ENCODE results near the gene MEF2D.
A peak's percentile ranks its signal among the peaks of the same experiment; 100 is the strongest.

The MEF2D gene

DNA sequence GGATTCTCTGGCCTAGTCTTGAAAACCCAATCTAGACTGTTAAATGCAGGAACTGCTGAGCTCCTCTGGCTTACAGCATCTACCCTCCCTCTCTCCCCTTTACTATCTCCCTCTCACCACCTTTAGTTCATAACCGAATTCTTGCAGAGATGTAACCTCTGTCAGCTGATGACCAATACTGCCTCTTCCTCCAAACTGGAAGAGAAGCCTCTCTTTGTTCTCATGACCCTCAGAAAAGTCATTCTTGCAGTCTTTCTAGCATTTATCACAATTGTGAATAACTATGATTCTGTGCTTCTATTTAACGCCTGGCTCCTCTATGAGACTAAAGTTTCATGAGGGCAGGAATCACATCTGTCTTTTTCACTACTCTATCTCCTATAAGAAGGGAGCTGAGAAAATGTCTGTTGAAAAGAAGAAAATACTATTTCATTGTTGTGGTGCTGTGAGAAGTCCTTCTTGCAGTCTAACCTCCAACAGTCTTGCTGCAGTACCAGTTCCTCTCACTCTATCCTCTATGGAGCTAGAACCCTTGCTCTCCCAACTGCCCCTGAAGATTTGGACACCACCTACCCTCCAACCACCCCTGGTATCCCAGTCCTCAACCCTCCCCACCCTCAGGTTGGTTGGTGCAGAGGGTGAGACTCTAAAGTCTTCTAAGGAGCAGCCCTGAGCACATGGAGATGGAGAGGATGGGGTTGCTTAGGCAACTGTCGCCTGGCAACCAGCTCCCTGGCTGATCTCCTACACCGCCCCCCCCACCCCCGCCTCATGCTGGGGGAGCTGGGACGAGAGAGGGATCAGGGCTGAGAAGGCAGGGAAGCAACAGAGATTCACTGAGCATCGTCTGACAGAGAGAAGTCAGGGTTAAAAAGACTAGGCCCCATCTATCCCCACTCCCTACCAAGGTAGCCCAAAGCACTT, 13.9 kb downstream of the MEF2D start:
- no peak for ATAC-seq
- no peak for DNase-seq

DNA sequence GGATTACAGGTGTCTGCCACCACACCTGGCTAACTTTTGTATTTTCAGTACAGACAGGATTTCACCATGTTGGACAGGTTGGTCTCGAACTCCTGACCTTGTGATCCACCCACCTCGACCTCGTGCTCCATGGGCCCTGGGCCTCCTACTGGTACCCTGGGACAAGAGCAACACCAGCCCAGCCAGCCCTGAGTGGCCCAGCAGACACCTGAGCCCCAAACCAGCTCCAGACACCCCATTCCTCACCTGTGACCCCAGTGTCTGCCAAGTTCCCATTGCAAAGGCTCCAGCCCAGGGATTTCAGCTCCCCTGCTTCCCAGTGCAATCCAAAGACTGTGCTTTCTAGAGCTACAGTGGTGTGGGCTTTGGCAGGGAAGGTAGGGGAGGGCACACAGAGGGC, 14.6 kb downstream of the MEF2D start:
- ATAC-seq (no peak), DNase-seq (no peak)

DNA sequence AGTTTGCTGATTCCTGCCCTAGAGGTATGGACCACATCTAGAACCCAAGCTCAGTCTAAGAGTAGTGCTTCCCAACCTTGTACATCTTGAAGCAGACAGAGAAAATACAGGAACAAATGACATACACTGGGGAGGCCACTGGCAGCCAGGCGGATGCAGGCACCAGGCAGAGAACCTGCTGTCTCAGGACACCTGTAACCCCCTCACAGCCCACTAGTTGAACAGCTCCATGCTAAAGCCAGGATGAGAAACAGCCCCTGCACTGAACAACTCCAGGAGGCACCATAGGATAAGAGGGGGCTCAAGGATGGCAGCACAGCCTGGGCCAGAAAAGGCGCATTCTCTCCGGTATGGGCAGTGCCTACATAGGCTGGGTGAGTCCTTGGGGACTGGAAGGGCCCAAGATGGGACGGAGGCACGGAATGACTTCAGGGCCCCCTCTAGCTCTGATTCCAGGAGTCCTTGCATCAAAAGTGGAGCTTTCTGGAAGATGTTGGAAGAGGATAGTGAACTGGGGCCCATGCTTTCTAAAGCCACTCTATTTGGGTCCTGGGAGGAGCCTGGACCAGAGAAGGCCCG, 16.0 kb downstream of the MEF2D start:
- no peak for DNase-seq
- no peak for ATAC-seq

- ATAC-seq (no peak), DNase-seq (no peak)
These were observed 17.2 kb downstream of the MEF2D start for GRCh38 chr1:156483397-156483796.

DNA sequence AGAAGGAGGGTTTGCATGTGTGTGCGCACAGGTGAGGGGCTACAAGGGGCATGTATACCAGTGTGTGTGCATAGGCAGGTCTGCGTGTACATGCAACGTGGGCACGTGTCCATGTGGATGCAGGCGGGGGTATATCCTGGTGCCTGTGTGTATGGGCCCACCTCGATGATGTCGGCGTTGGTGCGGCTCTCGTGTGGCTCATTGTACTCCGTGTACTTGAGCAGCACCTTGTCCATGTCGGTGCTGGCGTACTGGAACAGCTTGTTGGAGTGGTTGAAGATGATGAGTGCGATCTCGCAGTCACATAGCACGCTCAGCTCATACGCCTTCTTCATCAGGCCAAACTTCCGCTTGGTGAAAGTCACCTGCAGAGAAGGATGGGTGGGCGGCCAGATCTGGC, 18.3 kb downstream of the MEF2D start:
- DNase-seq (no peak), ATAC-seq (no peak)

- ATAC-seq (peak; percentile 28), DNase-seq (no peak)
These were observed 19.0 kb downstream of the MEF2D start for GRCh38 chr1:156481527-156481926.

DNA sequence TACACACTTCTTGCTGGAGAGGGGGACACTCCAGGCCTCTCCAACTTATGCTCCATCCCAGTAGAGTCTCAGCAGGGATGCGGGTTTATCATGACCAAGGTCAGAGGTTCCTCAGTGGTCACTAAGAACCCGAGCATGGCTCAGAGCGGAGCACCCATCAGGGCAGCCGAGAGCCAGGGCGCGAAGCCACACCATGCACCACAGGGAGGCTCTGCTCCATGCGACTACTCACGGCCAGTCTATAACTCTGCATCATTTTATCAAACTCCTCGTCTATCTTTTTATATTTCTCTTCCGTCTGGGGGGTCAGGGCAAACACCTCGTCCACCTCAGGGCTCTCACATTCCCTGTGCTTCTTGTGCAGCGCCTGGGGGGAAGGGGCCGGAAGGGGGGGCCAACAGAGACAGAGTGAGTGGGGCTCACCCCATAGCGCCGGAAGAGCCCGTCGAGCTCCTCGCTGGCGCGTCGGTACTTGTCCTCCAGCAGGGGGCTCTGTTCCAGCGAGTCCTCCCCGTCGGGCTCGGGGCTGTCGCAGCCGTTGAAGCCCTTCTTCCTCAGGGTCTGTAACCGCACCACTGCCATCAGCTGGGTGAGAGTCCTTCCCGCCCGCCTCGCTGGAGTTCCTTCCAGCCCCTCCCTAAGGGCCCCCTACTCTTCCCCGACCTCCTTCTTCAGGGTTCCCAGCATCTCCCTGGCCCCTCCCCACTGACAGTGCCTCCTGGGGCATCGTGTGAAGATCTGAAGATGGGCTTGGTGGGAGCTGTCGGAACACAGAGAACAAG, 20.0 kb downstream of the MEF2D start:
- DNase-seq, result peak; percentile 85
- ATAC-seq, result peak; percentile 70

- DNase-seq (no peak), ATAC-seq (no peak)
These were observed 20.6 kb downstream of the MEF2D start for GRCh38 chr1:156480016-156480370.

- ATAC-seq, result no peak
- no peak for DNase-seq
These were observed 21.2 kb downstream of the MEF2D start for GRCh38 chr1:156479093-156480015.

DNA sequence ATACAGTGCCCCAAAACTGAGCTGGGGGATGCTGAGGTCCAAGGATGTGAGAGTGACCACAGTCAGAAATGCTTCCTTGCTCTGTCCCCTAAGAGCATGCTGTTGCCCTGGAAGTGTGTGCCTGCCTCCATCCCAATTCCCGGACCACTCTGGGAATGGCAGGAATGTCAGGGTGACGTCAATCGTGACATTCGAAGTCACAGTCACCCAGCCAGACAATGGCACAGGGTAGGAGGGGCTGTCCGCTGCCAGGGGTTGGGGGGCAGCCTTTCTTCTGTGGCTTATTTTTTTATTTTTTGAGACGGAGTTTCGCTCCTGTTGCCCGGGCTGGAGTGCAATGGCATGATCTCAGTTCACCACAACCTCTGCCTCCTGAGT, 22.3 kb downstream of the MEF2D start:
- ATAC-seq, result no peak
- no peak for DNase-seq

GRCh38 chr1:156477526-156478249, 22.9 kb downstream of the MEF2D start:
- DNase-seq (no peak), ATAC-seq (no peak)

GRCh38 chr1:156476501-156477298, 23.9 kb downstream of the MEF2D start:
- DNase-seq (peak; percentile 75), ATAC-seq (peak; percentile 61)

DNA sequence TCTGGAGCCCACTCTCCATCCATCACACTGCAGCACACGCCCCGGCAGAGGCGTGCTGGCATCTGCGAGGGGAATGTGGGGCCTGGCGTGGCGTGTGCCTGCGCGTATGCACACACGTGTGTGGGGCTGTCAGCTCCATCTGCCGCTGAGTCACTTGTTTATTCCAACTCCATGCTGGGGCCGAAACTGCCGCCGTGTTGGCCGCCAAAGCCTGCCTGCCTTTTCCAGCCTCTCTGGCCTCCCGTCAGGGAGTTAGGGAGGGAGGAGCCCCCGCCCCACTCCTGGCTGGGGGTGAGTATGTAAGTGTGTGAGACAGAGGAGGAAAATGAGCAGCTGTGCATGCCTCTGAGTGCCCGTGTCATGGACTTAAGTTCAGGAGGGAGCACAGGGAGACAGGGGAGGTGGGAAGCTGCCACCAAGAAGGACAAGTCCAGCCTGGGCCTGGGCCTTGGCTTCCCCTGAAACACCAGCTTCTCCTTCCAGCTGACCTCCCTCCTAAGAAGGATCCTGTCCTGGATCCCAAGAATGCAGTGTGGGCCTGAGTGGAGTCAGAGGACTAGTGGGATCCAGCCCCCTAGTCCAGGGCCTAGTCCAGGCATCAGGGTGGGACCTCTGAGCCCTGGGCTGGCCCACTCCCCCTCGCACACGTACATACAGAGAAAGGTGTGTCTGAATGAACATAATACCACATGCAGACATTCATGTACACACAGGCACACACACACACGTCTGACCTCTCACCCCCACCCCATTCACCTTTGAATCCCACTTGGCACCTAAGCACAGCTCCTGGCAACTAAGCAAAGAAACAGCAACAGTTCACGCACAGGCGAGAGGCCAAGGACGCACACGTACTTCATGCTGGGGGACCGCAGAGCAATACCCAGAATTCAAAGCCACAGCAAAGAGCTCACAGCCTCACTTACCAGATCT, 24.7 kb downstream of the MEF2D start:
- DNase-seq (no peak), ATAC-seq (no peak)

GRCh38 chr1:156474966-156475365, 25.6 kb downstream of the MEF2D start:
- peak; percentile 20 for ATAC-seq
- no peak for DNase-seq

- DNase-seq (no peak), ATAC-seq (no peak)
These were observed 28.8 kb downstream of the MEF2D start for GRCh38 chr1:156471496-156472490.

GRCh38 chr1:156470473-156470872, 30.1 kb downstream of the MEF2D start:
- DNase-seq (no peak), ATAC-seq (no peak)

- ATAC-seq (no peak), DNase-seq (no peak)
These were observed 31.8 kb downstream of the MEF2D start for GRCh38 chr1:156468693-156469345.
